HG02759 (cell line): ENCODE data around the gene AMOT.

Source experiments
- ATAC-seq: cut with Tn5 transposase; IDR thresholded peaks from one replicate; pipeline ENCODE4 v1.9.1; 2021; ENCODE audit warnings: mild to moderate bottlenecking, moderate library complexity; ENCODE audit not compliant: unreplicated experiment

Gene AMOT

GRCh38 chrX:112802541-112802940 is 38.1 kb downstream of the AMOT start:
- ATAC-seq = no peak

- no peak for ATAC-seq
Observed at GRCh38 chrX:112800971-112801775, 39.5 kb downstream of the AMOT start.

- ATAC-seq = no peak
Observed at GRCh38 chrX:112799425-112799824, 41.2 kb downstream of the AMOT start.

- no peak for ATAC-seq
Observed at GRCh38 chrX:112798736-112799135, 41.9 kb downstream of the AMOT start.

GRCh38 chrX:112789931-112790330 is 50.7 kb downstream of the AMOT start:
- ATAC-seq = no peak

GRCh38 chrX:112786076-112786475 is 54.6 kb downstream of the AMOT start:
- no peak for ATAC-seq

GRCh38 chrX:112785344-112785743 is 55.3 kb downstream of the AMOT start:
- no peak for ATAC-seq

- no peak for ATAC-seq
Observed at GRCh38 chrX:112784692-112785091, 55.9 kb downstream of the AMOT start.

- ATAC-seq = no peak
Observed at GRCh38 chrX:112779139-112779538, 61.5 kb downstream of the AMOT start.

- ATAC-seq = no peak
Observed at GRCh38 chrX:112774651-112775293, 65.9 kb downstream of the AMOT start.

GRCh38 chrX:112774142-112774541 is 66.5 kb downstream of the AMOT start:
- ATAC-seq = no peak

GRCh38 chrX:112769034-112769433 is 71.6 kb downstream of the AMOT start:
- ATAC-seq = no peak

GRCh38 chrX:112768563-112768962 is 72.1 kb downstream of the AMOT start:
- ATAC-seq = no peak

- peak; percentile 66 for ATAC-seq
Observed at GRCh38 chrX:112766774-112767173, 73.9 kb downstream of the AMOT start.

GRCh38 chrX:112761242-112762207 is 79.1 kb downstream of the AMOT start:
- peak; percentile 86 for ATAC-seq

- ATAC-seq = peak; percentile 67
Observed at GRCh38 chrX:112760697-112761096, 79.9 kb downstream of the AMOT start.

- ATAC-seq = no peak
Observed at GRCh38 chrX:112759966-112760365, 80.7 kb downstream of the AMOT start.

- no peak for ATAC-seq
Observed at GRCh38 chrX:112759512-112759911, 81.1 kb downstream of the AMOT start.

GRCh38 chrX:112757946-112758345 is 82.7 kb downstream of the AMOT start:
- ATAC-seq = no peak

GRCh38 chrX:112753116-112753515 is 87.5 kb downstream of the AMOT start:
- no peak for ATAC-seq

- no peak for ATAC-seq
Observed at GRCh38 chrX:112751076-112751475, 89.6 kb downstream of the AMOT start.
